ENCODE measurements around the gene GANAB.
"Not testable (repeated sequence)": the region's sequence is repeated elsewhere in the genome, so short reads cannot be mapped to it uniquely, and the experiment has no call there.

GANAB gene

DNA sequence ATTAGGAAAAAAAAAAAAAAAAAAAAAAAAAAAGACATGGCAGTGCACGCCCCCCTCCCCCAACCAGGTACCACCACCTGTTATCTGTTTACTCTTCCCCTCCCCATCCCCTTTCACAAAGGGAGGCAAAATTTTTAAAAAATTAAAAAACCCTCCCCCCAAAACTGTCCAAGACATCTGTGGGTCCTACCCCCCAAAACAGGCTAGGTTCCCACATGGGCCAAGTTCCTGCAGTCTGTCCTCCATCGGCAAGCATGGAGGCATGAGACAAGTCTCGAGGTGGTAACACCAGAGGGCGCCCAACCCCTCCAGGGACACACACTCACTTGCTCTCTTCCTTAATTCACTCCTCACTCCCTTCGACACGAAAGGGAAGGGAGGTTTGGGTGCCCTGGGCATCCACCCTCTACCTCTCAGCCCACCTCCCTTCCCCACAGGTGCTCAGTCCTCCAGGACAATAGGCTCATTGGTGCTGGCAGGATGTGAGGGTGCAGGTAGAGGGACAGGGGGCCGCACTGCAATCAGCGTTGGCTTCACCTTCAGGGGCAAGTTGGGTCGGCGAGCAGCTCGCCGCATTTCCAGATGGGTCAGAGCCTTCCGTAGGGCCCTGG is 52.9 kb downstream of the GANAB start:
- peak; percentile 74 for TF ChIP-seq CTCF (IDR thresholded peaks at IDR 0.05; ENCODE audit: low read depth, low read length, missing control alignments)
- no peak for DNase-seq (ENCODE audit: extremely low read depth, low read depth)
- no peak overlapping the region for H3K4me3 ChIP-seq (replicated peaks; ENCODE audit: low read depth, low read length)

- DNase-seq (ENCODE audit: extremely low read depth, low read depth), result no peak
- no peak for TF ChIP-seq CTCF (IDR thresholded peaks at IDR 0.05; ENCODE audit: low read depth, low read length, missing control alignments)
- no peak overlapping the region for H3K4me3 ChIP-seq (replicated peaks; ENCODE audit: low read depth, low read length)
Measured at GRCh38 chr11:62592989-62593421, 53.4 kb downstream of the GANAB start.

DNA sequence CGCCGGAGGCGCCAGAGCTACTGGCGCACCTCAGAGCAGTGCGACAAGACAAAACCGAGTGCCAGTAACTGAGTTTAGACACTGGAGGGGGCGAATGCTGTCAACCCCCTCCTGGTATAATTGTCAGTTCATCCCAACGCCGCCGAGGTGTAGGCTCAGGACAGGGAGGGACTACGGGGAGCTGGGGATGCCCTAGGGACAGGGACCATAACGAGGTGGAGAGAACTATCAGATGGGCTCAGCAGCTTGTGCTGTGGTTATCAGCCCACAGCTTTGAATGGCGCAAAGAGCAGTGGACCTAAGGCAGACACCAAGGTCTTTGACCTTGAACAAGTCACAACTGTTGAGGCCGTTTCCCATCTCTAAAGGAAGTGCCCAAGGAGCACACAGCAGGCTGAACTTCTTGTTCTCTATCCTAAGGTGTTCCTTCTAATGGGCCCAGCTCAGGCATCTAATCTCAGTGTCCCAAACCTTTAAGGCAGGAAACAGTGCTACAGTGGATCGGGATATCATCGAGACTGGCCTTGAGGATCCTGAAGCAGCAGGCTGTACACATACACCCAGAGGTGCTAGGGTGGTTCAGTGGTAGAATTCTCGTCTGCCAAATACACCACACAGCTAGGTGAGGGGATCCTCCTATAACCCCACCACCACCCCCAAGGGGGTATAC is 54.1 kb downstream of the GANAB start:
- TF ChIP-seq CTCF (IDR thresholded peaks at IDR 0.05; ENCODE audit: low read depth, low read length, missing control alignments), result no peak

DNA sequence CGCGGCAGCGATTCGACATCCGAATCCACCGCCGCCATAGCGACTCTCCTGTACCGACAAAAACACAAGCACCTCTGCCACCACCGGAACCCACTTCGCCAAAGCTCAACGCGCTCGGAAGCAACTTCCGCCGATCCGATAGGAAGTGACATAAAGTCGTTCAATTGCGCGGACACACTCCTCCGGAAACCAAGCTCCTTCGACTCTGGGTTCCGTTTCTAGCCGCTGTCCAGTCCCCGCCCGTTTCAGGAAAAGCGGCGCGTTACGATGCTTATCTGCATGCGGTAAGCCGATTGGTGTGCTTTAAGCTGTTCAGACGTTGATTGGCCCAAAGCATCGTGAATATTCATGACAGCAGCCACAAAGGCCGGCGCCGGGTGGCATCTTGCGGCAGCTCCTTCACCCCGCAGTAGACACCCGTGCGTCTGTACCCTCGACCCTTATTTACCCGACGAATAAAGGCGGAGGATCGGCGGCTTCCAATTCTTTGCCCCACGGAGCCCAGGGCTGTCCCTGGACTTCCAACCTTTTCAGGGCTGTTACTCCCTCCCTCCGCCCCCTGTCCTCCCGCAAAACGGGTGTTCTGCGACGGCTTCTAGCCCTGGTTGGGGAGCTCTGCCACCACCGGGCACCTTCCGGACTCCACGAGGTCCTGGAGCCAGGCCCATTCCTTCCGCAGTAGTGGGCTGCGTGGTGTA is 54.8 kb downstream of the GANAB start, which contains the start of gene TUT1:
TUT1 (minus strand) TSS at position 76 of the 698 bp plus-strand sequence; CDS start at position 38, 38 bp downstream.
- peak within 1 kb of the TSS; percentile 94 for H3K4me3 ChIP-seq (replicated peaks; ENCODE audit: low read depth, low read length)
- DNase-seq (ENCODE audit: extremely low read depth, low read depth), result peak; percentile 98
- TF ChIP-seq CTCF (IDR thresholded peaks at IDR 0.05; ENCODE audit: low read depth, low read length, missing control alignments), result no peak

More for the DNA sequence above, 54.1 kb downstream of the GANAB start:
- DNase-seq (ENCODE audit: extremely low read depth, low read depth), result no peak
- H3K4me3 ChIP-seq (replicated peaks; ENCODE audit: low read depth, low read length), result peak overlapping the region; percentile 94

GRCh38 chr11:62588966-62589637 is 57.3 kb downstream of the GANAB start:
- DNase-seq (ENCODE audit: extremely low read depth, low read depth), result no peak

DNA sequence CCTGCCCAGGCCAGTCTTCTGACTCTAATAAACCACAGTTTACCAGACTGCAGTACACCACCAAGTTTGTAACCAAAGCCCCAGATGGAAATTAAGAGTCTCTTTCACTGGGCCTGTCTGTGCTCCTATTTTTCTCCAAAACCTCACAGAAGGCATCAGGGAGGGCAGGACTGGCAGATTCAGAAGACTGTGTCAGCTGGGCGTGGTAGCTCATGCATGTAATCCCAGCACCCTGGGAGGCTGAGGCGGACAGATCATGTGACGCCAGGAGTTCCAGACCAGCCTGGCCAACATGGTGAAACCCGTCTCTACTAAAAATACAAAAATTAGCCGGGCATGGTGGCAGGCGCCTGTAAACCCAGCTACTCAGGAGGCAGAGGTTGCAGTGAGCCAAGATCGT is 61.1 kb downstream of the GANAB start:
- not testable (repeated sequence) for DNase-seq (ENCODE audit: extremely low read depth, low read depth)

More at GRCh38 chr11:62588966-62589637, 57.3 kb downstream of the GANAB start:
- TF ChIP-seq CTCF (IDR thresholded peaks at IDR 0.05; ENCODE audit: low read depth, low read length, missing control alignments), result peak; percentile 35
- no peak overlapping the region for H3K4me3 ChIP-seq (replicated peaks; ENCODE audit: low read depth, low read length)

DNA sequence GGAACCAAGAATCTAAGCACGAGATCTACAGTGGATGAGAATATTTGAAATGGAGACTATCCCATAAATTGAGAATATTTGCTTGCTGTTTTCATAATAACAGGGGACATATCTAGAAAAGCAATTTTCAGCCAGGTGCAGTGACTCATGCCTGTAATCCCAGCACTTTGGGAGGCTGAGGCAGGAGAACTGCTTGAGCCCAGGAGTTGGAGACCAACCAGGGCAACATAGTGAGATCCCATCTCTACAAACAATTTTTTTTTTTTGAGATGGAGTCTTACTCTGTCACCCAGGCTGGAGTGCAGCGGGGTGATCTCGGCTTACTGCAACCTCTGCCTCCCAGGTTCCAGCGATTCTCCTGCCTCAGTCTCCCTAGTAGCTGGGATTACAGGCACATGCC is 64.7 kb downstream of the GANAB start:
- H3K4me3 ChIP-seq (replicated peaks; ENCODE audit: low read depth, low read length); DNase-seq (ENCODE audit: extremely low read depth, low read depth): not testable (repeated sequence)

More for the DNA sequence above, 61.1 kb downstream of the GANAB start:
- H3K4me3 ChIP-seq (replicated peaks; ENCODE audit: low read depth, low read length), result not testable (repeated sequence)
